Glutamatergic neuron (in vitro differentiated cells): ENCODE measurements around the gene TMUB2. TPM values are rescaled to one million over a fixed set of nuclear protein-coding genes. Genes with fewer than 3 reads are reported as not detected.

Experiments
- DNase-seq: peaks from one replicate; pipeline ENCODE4 v3.0.0; 2022
- H3K27ac Mint-ChIP-seq: one replicate; pipeline ENCODE4 v1.8.0; 2020; ENCODE audit warnings: mild to moderate bottlenecking, mixed read lengths, inconsistent platforms; ENCODE audit not compliant: unreplicated experiment
- H3K27me3 Mint-ChIP-seq: one replicate; pipeline ENCODE4 v1.8.0; 2020; ENCODE audit warnings: mild to moderate bottlenecking, moderate library complexity, mixed read lengths, inconsistent platforms; ENCODE audit not compliant: unreplicated experiment
- H3K36me3 Mint-ChIP-seq: one replicate; pipeline ENCODE4 v1.8.0; 2020; ENCODE audit warnings: mild to moderate bottlenecking, mixed read lengths, inconsistent platforms; ENCODE audit not compliant: unreplicated experiment
- H3K4me1 Mint-ChIP-seq: one replicate; pipeline ENCODE4 v1.8.0; 2020; ENCODE audit warnings: mild to moderate bottlenecking, low read depth, mixed read lengths, inconsistent platforms; ENCODE audit not compliant: unreplicated experiment
- H3K4me3 Mint-ChIP-seq: one replicate; pipeline ENCODE4 v1.8.0; 2020; ENCODE audit warnings: mild to moderate bottlenecking, mixed read lengths, inconsistent platforms; ENCODE audit not compliant: unreplicated experiment
- H3K9me3 Mint-ChIP-seq: one replicate; pipeline ENCODE4 v1.8.0; 2020; ENCODE audit warnings: mild to moderate bottlenecking, moderate library complexity, mixed read lengths, inconsistent platforms; ENCODE audit not compliant: unreplicated experiment
- CTCF ChIP-seq: fragments of 200-600 bp; sonication (generic); IDR thresholded peaks from one replicate; pipeline ENCODE4 v1.5.0; 2021; ENCODE audit not compliant: partially characterized antibody, unreplicated experiment
- total RNA-seq: library from RNA; stranded (reverse); fragmentation: NEBNext Ultra II Directional; extraction: Animal tissue kit (Norgen Biotek cat#: 25700); gene quantifications from one replicate; pipeline ENCODE4 v1.2.1, GENCODE V29; 2021; ENCODE audit not compliant: unreplicated experiment

The TMUB2 gene
- total RNA-seq, 1 donor from 2014 or later, result 52.1 TPM

- Mint-ChIP-seq H3K27ac (no peak overlapping the region), H3K9me3 (no peaks in the 10 kb centered on the region), H3K36me3 (no peaks in the 10 kb centered on the region), H3K4me1 (no peaks in the 10 kb centered on the region), H3K4me3 (no peak overlapping the region), H3K27me3 (peaks cover 2% of the 10 kb centered on the region)
- DNase-seq, result no peak
- TF ChIP-seq CTCF, result no peak
Observed at GRCh38 chr17:44155488-44155887, 31.3 kb upstream of the TMUB2 start.

DNA sequence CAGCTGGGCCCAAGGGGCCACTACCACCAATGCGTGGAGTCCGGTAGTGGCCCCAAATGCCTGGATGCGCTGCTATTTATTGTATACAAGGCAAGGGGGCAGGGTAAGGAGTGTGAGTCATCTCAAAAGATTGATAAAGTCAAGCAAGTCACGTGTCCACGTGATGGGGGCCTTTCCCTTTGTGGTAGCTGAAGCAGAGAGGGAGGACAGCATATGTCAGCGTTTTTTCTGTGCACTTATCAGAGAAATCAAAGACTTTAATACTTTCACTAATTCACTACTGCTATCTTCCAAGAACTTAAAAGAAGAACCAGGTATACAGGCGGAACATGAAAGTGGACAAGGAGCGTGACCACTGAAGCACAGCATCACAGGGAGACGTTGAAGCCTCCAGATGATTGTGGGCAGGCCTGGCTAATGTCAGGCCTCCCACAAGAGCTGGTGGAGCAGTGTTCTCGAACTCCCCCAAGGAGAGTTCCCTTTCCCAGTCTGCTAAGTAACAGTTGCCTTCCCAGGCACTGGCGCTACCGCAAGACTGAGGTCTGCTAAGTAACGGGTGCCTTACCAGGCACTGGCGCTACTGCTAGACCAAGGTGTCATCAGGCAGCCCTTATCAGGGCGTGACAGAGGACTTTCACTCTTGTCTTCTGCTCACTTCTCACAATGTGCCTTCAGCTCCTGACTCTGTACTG is 27.1 kb upstream of the TMUB2 start:
- Mint-ChIP-seq H3K4me1 (no peaks in the 10 kb centered on the region), H3K36me3 (no peaks in the 10 kb centered on the region), H3K27ac (no peak overlapping the region), H3K27me3 (peaks cover 2% of the 10 kb centered on the region), H3K9me3 (no peaks in the 10 kb centered on the region), H3K4me3 (no peak overlapping the region)
- TF ChIP-seq CTCF, result no peak
- no peak for DNase-seq

GRCh38 chr17:44164476-44164875 is 22.3 kb upstream of the TMUB2 start:
- Mint-ChIP-seq H3K27ac (no peak overlapping the region), H3K27me3 (no peaks in the 10 kb centered on the region), H3K4me1 (peaks cover 3% of the 10 kb centered on the region)

GRCh38 chr17:44167181-44167861 is 19.5 kb upstream of the TMUB2 start:
- no peaks in the 10 kb centered on the region for H3K36me3 Mint-ChIP-seq
- TF ChIP-seq CTCF, result no peak
- no peak overlapping the region for H3K4me3 Mint-ChIP-seq

More at GRCh38 chr17:44164476-44164875, 22.3 kb upstream of the TMUB2 start:
- Mint-ChIP-seq H3K4me3 (no peak overlapping the region), H3K36me3 (no peaks in the 10 kb centered on the region), H3K9me3 (no peaks in the 10 kb centered on the region)
- DNase-seq, result no peak
- no peak for TF ChIP-seq CTCF

GRCh38 chr17:44170135-44170498 is 16.7 kb upstream of the TMUB2 start:
- Mint-ChIP-seq H3K4me3 (peak overlapping the region; percentile 55), H3K27ac (peak overlapping the region; percentile 75), H3K36me3 (no peaks in the 10 kb centered on the region), H3K4me1 (peaks cover 7% of the 10 kb centered on the region), H3K27me3 (no peaks in the 10 kb centered on the region), H3K9me3 (no peaks in the 10 kb centered on the region)
- no peak for TF ChIP-seq CTCF
- no peak for DNase-seq

More at GRCh38 chr17:44167181-44167861, 19.5 kb upstream of the TMUB2 start:
- no peak for DNase-seq
- Mint-ChIP-seq H3K27ac (no peak overlapping the region), H3K27me3 (no peaks in the 10 kb centered on the region), H3K9me3 (no peaks in the 10 kb centered on the region), H3K4me1 (peaks cover 7% of the 10 kb centered on the region)
